ENCODE results near the gene DLK1. TPM values are rescaled to one million over a fixed set of nuclear protein-coding genes. Genes with fewer than 3 reads are reported as not detected.

DLK1 gene
- total and polyA plus RNA-seq, 11 donors, result 1.4 to 52.4 (median 9.3) TPM

DNA sequence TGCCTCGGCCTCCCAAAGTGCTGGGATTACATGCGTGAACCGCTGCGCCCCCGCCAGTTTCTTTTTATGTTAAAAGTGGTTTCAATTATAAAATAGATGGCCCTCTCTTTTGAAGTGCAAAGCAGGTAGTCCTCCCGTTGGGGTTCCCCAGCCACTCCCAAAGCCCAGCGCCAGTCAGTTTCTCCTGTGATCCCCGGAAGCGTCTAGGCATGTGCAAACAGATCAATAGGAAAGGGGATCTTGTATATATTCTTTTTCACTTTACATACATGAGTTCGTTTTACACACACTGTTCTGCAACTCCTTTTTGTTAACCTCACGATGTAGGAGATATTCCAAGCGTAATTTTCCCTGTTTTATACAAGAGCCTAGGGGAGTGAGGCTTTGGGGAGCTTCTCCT, 16.3 kb upstream of the DLK1 start:
- ATAC-seq (no peak), DNase-seq (no peak)
- Histone ChIP-seq H3K27me3 (peaks cover 0 to 46% (median 18%) of the 10 kb centered on the region in 9 donors), H3K4me3 (no peak overlapping the region), H3K9me3 (no peaks in the 10 kb centered on the region), H3K4me1 (peaks cover 0 to 26% (median 7%) of the 10 kb centered on the region in 12 donors), H3K36me3 (no peaks in the 10 kb centered on the region), H3K27ac (no peak overlapping the region)
- no peak for TF ChIP-seq POLR2A (IDR thresholded peaks at IDR 0.05)
- TF ChIP-seq, protein P1, sequence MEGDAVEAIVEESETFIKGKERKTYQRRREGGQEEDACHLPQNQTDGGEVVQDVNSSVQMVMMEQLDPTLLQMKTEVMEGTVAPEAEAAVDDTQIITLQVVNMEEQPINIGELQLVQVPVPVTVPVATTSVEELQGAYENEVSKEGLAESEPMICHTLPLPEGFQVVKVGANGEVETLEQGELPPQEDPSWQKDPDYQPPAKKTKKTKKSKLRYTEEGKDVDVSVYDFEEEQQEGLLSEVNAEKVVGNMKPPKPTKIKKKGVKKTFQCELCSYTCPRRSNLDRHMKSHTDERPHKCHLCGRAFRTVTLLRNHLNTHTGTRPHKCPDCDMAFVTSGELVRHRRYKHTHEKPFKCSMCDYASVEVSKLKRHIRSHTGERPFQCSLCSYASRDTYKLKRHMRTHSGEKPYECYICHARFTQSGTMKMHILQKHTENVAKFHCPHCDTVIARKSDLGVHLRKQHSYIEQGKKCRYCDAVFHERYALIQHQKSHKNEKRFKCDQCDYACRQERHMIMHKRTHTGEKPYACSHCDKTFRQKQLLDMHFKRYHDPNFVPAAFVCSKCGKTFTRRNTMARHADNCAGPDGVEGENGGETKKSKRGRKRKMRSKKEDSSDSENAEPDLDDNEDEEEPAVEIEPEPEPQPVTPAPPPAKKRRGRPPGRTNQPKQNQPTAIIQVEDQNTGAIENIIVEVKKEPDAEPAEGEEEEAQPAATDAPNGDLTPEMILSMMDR (IDR thresholded peaks at IDR 0.05), result no peak
- intact Hi-C loops (cut with DNase I), result no loop called here
- WGBS, 4 donors, result 82 to 91% (median 87%) methylated on average over 12 of the region's 12 CpGs

DNA sequence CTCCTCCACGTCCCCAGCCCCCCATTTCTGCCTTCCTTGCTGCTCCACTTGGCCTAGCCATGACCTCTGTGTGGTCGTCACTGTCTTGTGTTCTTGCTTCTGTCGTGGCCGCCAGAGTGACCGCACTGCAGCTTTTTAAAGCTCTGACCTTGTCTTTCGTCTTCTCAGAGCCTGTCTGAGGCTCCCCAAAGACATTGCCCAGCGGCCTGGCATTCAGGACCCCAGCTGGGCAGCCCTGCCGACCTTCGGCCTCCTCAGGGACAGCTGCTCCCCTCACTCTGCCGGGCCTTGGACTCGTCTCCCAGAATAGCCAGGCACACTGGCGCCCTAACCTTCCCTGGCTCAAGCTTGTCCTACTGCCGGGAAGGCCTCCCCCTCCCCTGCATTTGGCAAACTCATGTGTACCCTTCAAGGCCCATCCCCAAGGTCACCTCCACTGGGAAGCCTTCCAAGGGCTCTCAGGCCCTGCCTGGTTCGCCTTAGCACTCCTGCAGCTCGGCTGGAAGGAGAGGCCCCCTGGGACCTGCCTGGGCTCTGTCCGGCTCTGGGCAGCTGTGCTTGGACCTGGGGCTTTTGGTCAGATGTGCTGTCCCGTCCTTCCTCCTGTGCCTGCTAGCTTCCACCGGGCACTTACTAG, 15.7 kb upstream of the DLK1 start:
- intact Hi-C loops (cut with DNase I), result no loop called here
- peaks cover 0 to 26% (median 7%) of the 10 kb centered on the region in 12 donors for H3K4me1 ChIP-seq
- peak in 1 of 4 donors; percentile 6 for ATAC-seq
- H3K27ac ChIP-seq, result peak overlapping the region in 1 of 12 donors; percentile 1
- no peaks in the 10 kb centered on the region for H3K9me3 ChIP-seq
- no peak overlapping the region for H3K4me3 ChIP-seq
- peak in 1 of 5 donors; percentile 49 for DNase-seq
- H3K27me3 ChIP-seq, result peaks cover 0 to 44% (median 18%) of the 10 kb centered on the region in 9 donors
- no peaks in the 10 kb centered on the region for H3K36me3 ChIP-seq
- WGBS, 4 donors, result 74 to 82% (median 78%) methylated on average over 15 to 18 of the region's 18 CpGs
- TF ChIP-seq POLR2A (IDR thresholded peaks at IDR 0.05), result no peak
- TF ChIP-seq, protein P1 (IDR thresholded peaks at IDR 0.05), result no peak

DNA sequence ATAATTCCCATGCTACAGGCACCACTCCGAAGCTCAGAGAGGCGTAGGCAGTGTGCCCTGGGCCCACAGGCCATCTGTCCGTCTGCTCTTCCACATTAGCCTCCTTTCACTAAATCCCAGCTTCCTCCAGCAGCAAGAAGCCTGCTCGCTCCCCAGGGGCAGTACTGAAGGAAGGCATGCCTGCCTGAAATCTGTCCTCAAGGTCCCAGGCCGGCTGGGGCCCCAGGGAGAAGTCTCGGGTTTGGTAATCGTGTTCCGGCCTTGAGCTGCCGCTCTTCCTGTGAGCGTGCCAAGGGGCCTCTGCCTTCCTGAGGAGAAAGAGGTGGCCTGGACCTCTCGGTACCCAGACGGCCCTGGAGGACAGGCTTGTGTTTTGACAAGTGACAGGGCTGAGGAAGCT, 15.2 kb upstream of the DLK1 start:
- intact Hi-C loops (cut with DNase I), result no loop called here

DNA sequence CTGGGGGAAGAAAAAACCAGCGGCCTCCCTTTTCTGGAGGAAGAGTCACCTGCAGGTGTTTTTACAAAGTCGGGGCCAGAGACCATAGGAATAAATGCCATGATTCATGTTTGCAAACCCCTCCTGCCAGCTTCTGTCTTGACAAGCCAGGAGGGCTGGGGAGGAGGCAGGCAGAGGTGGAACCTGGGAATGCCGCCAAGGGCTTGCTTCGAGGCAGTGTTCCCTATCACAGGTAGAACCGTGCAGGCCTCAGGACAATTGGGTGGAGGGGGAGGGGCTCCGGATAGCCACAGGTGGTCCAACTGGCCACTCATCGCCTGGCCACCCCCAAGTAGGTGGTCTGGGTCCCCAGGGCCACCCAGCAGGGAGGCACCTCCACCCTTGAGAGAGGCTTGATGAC, 14.2 kb upstream of the DLK1 start:
- no peak overlapping the region for H3K27ac ChIP-seq
- H3K4me3 ChIP-seq, result no peak overlapping the region
- peaks cover 0 to 47% (median 18%) of the 10 kb centered on the region in 9 donors for H3K27me3 ChIP-seq
- H3K9me3 ChIP-seq, result no peaks in the 10 kb centered on the region
- TF ChIP-seq POLR2A (IDR thresholded peaks at IDR 0.05), result no peak
- TF ChIP-seq, protein P1 (IDR thresholded peaks at IDR 0.05), result no peak
- H3K4me1 ChIP-seq, result peaks cover 0 to 26% (median 7%) of the 10 kb centered on the region in 12 donors
- DNase-seq, result no peak
- H3K36me3 ChIP-seq, result no peaks in the 10 kb centered on the region
- WGBS, 4 donors, result 74 to 83% (median 77%) methylated on average over 7 of the region's 7 CpGs
- intact Hi-C loops (cut with DNase I), result no loop called here
- no peak for ATAC-seq

More for the DNA sequence above, 15.2 kb upstream of the DLK1 start:
- Histone ChIP-seq H3K4me1 (peaks cover 0 to 26% (median 7%) of the 10 kb centered on the region in 12 donors), H3K9me3 (no peaks in the 10 kb centered on the region), H3K36me3 (no peaks in the 10 kb centered on the region), H3K27me3 (peaks cover 0 to 40% (median 18%) of the 10 kb centered on the region in 9 donors), H3K27ac (peak overlapping the region in 1 of 12 donors; percentile 1), H3K4me3 (no peak overlapping the region)
- no peak for TF ChIP-seq POLR2A (IDR thresholded peaks at IDR 0.05)
- TF ChIP-seq, protein P1 (IDR thresholded peaks at IDR 0.05), result no peak
- 34 to 63% (median 54%) methylated on average over 12 of the region's 12 CpGs for WGBS, 4 donors
- DNase-seq, result peak in 1 of 5 donors; percentile 51
- ATAC-seq, result no peak

All from heart left ventricle (tissue), 16 donors.